Cerebellar nuclear complex (tissue), 1 donor: ENCODE measurements around the gene EMP3.

Source experiments
- DNase-seq, 2 experiments: peaks; one replicate each; lab custom pipeline; 2025; lab: John Stamatoyannopoulos, UW

The EMP3 gene

DNA sequence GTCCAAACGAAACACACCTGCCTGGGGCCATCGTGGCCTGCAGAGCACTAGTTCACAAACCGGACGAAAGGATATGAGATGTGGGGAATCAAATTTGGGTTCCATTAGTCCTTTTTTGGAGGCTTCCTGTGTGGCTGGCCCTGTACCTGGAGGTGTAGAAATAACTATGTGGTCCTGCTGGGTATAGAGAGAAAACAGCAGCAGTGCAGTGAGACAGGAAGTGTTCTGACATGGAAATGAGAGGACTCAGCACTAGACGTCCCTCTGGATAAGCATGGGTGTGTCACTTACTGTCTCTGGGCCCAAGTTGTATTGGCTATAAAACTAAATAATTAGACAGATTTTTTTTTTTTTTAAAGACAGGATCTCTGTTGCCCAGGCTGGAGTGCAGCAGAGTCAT lies 53.7 kb downstream of the EMP3 start:
- no peak for DNase-seq
